Measurements from ENCODE around the gene POLRMT.
"Not testable (repeated sequence)": the region's sequence is repeated elsewhere in the genome, so short reads cannot be mapped to it uniquely, and the experiment has no call there.

Gene POLRMT

DNA sequence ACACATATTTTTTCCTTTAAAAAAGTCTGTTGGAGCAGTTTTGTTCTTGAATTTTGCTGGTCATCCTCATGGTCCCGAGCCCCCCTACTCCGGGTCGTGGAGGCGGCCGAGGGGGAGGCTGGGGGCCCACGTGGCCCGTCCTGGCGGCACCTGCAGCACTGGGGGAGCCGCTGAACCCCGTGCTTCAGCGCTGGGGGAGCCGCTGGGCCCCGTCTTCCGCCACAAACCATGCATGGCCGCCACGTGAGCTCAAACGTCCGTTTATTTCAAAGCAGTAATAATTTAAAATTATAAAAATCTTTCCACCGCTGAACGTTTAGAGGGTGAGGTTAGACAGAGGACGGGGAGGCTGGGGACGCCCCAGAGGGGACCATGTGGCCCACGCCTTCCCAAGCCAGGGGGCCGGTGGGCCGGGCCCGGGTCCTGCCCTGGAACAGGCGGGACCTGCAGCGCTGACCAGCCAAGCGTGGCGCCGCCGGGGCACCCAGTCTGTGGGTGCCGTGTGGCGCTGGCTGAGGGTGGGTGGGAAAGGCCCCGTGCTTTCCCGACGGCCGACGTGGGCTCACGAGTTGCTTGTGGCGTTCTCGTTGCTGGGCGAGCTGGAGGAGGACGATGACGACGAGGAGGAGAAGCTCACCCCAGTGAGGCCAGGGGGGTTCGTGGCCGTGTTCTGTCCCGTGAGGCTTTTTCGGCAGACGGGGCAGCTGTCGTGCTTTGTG, 14.4 kb upstream of the POLRMT start:
- no peak for DNase-seq (ENCODE audit: low spot score)

DNA sequence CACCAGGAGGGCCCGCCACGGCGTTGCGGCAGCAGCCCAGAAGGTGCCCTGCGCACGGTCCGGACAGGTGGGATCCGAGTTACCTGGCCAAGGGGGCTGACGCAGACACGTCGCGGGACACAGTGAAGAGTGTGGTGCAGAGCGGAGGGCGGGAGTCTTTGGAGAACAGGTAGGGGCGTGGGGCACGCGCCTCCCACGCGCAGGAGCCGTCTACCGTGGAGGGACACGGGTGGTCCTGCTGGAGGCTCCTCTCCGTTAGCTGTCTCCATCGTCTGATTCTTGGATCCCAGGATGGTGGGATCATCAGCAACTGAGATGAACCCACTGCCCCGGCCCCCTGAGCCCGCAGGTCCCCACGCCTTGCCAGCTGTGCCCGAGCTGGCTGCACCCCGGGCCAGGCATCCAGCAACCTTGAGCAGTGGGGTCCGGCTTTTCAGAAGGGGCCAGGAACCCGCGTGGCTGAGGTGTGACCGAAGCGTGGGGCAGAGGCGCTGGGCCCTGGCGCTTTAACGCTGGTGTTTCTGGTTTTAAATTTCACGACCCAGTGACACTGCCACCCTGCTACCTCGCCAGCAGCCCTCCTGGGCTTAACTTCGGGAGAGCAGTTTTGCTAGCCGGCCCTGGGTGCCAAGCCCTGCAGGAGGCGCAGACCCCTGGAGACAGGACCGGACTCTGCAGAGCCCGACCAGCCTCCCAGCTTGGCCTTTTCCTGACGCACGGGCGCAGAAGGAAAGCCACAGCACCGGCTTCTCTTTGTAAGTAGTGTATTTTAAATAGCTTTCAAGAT, 13.6 kb upstream of the POLRMT start:
- no peak for DNase-seq (ENCODE audit: low spot score)

DNA sequence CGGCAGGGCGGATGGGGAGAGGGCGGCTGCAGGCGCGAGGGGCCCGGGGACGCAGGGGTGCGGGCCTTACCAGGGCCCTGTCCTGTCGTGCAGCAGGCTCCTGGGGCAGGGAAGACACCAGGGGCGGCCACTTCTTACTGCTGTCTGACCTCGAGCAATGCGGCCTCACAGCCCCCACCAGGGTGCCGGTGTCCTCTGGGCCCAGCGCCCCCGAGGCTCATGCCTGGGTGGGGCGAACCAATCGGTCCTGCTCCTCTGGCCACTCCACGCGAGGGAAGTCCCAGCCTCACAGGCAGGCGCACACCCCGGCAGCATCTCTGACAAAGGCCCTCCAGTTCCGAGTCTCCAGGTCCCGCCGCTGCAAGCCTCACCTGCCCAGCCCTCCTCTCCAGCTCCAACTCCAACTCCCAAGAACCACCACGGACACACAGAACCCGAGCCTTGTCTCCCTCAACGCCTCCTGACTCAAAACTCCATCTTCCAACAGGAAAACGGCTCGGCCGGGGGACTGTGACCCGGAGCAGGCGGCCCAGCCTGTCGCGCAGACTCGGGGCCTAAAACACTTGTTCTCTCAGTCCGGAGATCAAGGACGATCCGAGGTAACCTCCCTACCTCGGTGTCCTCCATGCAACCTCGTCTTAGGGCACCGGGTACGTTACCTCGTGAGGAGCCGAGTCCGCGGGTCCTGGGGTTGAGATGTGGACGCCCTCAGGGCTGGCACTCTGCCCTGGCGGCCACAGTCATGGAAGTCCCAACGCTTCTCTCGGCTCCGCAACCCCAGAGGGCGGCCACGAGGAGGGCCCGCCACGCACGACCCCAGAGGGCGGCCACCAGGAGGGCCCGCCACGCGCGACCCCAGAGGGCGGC, 12.8 kb upstream of the POLRMT start:
- no peak for DNase-seq (ENCODE audit: low spot score)

DNA sequence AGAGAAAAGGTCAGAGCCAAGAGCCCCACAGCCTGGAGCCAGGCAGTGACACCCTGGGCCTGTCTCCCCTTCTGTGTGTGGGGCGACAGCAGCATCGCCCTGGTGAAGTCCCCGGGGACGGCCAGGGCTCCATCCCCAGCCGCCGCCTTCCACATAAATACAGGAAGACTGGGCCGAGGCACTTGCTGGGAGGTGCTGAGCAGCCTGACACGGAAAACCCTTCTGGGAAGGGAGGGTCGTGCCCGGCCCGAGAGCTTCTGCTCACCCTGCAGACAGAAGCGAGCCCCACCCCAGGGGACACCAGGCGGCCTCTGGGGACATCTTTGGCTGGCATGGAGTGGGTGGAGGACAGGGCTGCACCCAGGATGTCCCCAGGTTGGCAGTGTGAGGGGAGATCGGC, 11.5 kb upstream of the POLRMT start:
- DNase-seq (ENCODE audit: low spot score): no peak

DNA sequence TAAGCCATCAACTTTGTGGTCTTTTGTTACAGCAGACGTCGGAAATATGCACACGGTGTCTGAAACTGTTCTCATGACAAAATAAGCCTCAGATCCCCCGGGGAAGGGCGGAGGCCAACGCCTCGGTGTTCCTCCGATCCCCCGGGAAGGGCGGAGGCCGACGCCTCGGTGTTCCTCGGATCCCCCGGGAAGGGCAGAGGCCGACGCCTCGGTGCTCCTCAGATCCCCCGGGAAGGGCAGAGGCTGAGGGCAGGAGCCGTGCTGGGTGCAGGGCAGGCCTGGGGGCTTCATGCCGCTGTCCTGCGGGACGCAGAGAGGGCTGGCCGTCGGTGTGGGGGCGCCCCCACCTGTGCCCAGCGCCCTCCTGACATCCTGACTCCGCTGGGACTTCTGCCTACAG, 11.0 kb upstream of the POLRMT start:
- no peak for DNase-seq (ENCODE audit: low spot score)

DNA sequence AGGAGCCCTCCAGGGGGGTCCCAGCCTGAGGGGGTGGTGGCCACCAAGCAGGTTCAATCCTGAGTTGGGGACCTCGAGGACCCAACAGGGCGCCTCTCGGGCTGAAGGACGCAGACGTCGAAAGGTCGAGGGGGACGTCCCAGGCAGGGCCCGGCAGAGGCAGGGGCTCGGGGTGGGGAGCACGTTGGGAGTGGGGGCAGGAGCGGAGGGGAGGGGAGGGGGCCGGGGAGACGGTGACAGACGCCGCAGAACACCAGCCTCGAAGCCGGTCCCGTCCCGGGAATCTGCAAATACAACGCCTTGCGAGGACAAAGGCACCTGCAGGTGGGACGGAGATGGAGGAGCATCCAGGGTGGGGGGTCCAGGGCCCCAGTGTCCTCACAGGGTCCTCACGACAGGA, 10.4 kb upstream of the POLRMT start:
- no peak for DNase-seq (ENCODE audit: low spot score)

DNA sequence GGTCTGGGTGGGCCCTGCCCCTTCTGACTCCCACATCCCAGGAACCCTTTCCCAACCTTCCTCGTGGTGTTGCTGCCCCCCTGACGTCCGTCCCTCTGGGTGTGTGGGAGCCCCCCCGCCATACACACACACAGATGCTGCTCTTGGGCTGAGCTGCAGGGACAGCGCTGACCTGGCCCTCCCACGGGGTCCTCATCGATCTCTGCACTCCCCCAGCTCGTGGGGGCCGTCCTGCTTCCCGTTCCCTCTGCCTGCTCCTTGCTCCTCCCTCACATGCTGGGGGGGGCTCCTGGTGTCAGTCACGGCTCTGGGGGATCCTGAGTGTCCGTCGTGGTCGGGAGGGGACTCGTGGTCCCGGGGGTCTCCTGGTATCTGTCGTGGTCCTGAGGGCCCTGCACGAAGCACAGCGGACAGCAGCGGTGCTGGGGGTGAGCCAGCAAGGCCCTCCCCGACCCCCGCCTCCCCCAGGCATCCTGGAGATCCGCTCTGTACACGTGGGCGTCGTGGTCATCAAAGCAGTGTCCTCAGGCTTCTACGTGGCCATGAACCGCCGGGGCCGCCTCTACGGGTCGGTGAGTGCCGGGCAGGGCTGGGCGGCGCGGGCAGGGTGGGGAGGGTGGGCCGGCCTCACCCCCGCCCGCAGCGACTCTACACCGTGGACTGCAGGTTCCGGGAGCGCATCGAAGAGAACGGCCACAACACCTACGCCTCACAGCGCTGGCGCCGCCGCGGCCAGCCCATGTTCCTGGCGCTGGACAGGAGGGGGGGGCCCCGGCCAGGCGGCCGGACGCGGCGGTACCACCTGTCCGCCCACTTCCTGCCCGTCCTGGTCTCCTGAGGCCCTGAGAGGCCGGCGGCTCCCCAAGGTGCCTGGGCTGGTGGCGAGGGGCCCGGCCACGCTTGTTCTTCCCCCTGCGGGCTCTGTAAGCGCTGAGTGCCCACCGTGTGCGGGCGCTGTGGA, 9.7 kb upstream of the POLRMT start:
- no peak for DNase-seq (ENCODE audit: low spot score)

DNA sequence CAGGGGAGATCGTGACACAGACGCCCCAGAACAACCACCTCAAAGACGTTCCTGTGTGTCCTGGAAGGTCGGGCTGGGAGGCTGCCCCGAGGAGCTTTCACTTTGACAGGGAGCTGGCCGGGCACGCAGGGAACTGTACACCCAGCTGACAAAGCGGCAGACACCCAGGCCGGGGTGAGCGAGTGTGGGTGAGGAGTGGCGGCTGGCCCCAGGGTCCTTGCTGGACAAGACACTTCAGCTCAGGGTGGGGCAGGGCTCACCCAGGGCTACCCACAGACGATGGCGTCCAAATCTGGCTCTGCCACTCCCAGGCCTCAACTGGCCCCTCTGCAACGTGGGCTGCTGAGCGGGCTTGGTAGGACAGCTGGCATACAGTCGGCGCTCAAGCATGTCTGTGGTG, 8.4 kb upstream of the POLRMT start:
- no peak for DNase-seq (ENCODE audit: low spot score)

DNA sequence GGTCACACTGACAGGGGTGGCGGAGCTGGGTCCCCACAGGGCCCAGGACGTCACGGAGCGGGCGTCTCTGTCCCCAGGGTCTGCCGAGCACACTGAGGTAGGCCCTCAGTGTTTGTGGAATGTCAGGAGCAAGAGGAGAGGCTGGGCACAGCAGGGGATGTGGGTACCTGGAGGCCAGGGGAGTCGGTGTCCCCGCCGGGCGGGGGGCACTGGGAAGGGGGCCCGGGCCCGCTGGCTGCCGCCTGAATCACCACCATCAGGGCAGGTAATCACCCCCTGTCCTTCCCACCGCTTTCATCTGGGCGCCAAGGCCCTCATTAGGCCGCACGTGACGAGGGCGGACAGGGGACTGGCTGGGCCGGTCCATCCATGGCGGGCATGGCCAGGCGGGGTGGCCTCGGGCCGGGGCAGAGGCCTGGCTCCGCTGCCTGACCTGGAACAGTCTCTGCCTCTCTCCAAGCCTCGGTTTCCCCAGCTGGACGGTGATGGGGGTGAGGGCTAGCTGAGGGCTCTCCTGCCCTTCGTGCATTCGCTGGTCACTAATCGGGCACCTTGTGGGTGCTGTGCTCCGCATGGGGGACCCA, 7.4 kb upstream of the POLRMT start:
- DNase-seq (ENCODE audit: low spot score): no peak

DNA sequence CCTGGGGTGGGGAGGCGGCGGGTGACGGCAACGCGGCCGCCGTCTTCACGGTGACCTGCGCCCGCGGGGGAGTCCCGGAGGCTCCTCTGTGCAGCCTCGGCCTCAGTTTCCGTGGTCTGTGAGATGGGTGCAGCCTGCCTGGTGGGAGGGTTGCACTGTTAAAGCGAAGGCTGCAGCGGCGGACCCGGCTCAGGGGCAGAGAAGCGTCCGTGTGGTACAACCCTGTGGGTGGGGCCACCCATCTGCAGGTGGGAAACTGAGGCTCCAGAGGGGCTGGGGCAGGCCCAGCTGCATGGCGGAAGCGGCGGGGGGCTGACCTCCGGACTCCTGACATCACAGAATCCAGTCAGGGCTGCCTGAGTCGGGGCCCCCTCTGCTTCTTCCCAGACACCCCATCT, 6.8 kb upstream of the POLRMT start:
- no peak for DNase-seq (ENCODE audit: low spot score)

DNA sequence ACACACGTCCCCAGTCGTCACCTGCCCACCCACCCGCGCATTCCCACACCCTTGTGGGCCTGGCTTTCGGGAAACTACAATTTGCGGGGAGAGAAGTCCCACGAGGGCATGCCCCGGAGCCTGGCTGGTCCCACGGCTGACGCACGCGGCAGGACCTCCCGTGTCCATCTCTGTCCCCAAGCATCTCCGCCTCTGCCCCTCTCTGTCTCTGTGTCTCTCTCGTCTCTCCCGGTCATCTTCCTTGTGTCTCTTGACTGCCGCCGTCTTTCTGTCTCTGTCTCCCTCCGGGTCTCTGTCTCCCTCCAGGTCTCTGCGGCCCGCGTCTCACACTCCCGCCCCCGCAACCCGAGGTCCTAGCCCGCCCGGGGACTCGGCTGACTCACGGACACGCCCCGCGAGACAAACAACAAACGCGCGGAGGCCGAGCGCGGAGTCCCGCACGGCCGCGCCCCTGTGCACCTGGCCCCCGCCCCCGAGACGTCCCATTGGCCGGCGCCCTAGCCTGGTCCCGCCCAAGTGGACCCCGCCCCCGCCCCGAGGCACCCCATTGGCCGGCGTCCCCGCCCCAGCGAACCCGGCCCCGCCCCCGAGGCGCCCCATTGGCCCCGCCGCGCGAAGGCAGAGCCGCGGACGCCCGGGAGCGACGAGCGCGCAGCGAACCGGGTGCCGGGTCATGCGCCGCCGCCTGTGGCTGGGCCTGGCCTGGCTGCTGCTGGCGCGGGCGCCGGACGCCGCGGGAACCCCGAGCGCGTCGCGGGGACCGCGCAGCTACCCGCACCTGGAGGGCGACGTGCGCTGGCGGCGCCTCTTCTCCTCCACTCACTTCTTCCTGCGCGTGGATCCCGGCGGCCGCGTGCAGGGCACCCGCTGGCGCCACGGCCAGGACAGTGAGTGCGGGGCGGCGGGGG, 6.2 kb upstream of the POLRMT start, which contains the start of gene FGF22:
TSS of gene FGF22 (plus strand) at position 627 of the 908 bp plus-strand sequence. CDS start at position 674, 47 bp downstream.
- DNase-seq (ENCODE audit: low spot score): peak; percentile 89

DNA sequence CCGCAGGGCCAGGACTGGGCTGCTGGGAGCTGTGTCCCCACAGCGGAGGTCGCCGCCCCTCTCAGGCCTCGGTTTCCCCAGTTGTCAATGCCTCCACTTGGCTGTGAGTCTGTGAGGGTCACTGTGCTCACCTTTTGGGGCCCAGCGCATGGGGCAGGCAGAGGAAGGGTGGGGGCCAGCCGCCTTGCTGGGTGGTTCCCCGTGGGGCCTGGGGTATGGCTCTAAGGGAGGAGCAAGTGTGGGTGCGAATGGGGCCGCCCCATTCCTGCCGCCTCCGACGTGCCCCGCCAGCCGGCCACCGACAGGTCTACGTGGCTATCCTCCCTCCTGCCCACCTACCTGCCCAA, 5.5 kb upstream of the POLRMT start:
- DNase-seq (ENCODE audit: low spot score): no peak

DNA sequence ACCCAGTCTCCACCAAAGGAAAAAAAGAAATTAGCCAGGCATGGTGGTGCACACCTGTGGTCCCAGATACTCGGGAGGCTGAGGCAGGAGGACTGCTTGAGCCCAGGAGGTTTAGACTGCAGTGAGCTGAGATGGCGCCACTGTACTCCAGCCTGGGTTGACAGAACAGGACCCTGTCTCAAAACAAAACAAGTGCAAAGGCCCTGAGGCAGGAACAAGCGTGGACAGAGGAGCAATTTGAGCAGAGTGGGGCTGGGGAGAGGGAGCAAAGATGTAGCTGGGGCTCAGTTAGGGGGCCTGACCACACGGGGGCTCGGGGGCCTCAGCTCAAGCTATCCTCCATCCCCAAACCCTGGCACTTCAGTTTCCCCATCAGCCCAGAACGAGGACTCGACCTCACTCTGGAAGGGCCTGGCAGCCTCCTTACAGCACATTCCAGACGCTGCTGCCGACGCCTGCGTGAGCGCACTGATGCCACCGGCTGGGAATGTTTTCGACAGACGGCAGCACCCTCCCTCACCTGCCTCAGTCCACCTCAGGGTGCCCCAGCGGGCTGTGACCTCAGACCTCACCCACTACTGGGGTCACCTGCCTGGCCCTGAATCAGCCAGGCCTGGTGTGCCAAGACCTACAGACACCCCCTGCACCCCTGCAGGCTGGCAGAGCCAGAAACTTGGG, 1.8 kb upstream of the POLRMT start:
- DNase-seq (ENCODE audit: low spot score): no peak

DNA sequence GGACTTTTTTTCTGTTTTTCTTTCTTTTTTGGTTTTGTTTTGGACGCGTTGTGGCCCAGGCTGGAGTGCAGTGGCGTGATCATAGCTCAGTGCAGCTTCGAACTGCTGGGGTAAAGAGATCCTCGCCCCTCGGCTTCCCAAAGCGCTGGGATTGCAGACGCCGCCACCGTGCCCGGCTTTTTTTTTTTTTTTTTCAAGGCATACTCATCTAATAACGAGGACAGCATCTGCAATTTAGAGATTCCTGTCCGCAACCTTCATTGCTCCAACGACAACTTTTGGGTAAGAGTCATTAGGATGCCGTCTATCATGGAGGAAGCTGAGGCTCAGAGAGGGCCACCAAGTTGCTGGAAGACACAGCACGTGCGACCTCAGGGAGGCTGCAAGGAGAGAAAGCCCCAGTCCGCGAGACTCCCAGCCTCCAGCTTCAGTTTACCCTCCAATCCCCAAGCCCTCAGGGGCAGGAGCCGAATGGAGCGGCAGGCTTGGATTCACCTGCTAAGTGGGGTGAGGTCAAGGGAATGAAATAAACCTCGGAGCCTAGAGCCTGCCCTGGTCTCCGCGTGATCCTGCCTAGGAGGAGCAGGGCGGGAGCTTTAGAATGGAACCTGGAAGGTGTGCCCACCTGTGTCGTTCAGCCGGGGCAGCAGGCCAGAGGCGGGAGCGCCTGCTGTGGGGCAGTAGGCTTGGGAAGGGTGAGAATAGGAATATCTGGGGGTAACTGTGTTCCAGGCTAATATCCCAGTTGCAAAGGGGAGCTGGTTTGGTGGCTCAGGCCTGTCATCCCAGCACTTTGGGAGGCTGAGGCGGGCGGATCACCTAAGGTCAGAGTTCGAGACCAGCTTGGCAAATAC, 676 bp upstream of the POLRMT start:
- no peak for DNase-seq (ENCODE audit: low spot score)

DNA sequence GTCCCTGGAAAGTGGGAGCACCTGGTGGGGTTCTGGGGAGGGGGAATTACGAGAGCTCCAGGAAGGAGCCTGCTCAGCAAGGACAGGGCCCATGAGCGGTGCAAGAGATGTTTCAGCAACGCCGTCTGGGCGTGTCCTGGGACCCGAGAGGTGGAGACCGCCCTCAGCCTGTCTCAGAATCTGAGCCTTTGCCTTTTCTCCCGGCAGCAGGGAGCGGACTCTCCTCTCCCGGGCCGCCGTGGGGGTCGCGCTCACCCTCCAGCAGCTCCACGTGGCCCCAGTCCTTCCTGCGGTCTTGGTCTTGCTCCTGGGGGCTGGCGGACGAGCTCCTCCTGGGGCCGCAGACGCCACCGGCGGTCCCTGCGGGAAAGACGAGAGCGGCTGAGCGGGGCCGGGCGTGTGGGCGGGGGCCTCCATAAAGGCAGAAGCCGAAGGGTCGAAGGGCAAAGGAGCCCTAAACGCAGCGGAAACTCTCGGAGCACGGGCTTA, 714 bp downstream of the POLRMT start:
- peak; percentile 54 for DNase-seq (ENCODE audit: low spot score)

DNA sequence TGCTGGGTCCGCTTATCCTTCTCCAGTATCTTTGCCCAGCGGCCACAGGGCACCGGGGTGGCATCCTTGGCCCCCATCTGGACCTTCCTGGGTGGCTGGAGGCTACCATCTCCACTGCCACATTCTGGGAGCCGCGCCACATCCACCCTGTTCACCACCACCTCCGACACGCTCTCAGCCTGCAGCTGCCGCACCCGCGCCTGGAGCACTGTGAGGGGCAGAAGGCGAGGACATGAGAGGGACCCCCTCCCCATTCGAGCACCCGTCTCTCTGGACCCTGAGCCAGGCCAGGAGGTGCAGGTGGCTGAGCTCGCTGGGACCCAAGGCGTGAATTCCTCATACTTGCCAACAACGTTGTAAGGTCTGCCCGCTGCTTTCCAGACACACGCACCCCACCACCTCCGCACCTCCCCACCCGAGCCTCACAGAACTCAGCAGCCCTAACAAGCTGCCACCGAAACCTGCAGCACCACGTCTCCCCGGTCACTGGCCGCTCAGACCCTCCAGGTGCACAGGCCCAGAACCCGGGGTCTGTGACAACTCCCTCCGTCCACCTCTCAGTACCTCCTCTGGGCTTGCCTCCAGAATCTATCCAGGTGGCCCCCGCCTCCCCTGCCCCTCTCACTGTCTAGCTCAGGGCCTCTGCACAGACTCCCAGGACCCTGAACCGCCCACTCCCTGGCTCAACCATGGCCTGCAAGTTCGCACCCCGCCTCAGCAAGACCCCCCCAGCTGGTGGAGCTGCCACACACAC, 3.2 kb downstream of the POLRMT start:
- no peak for DNase-seq (ENCODE audit: low spot score)

DNA sequence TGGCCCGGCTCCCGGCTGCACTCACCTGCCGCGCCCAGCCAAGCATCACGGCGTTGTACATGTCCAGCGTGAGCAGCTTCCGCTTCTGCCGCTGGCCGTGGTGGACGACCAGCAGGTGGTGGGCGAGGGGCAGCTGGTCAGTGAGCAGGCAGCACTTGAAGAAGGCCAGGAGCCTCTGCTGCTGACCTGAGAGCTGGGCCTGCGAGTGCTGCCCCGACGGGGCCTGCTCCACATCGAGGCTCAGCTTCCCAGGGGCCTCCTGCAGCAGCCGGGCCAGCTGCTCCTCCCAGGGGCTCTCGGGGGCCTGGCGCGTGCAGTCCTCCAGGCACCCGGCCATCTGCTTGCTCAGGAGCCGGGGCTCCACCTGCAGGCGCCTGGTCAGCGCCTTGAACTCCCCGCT, 3.8 kb downstream of the POLRMT start:
- DNase-seq (ENCODE audit: low spot score): not testable (repeated sequence)

DNA sequence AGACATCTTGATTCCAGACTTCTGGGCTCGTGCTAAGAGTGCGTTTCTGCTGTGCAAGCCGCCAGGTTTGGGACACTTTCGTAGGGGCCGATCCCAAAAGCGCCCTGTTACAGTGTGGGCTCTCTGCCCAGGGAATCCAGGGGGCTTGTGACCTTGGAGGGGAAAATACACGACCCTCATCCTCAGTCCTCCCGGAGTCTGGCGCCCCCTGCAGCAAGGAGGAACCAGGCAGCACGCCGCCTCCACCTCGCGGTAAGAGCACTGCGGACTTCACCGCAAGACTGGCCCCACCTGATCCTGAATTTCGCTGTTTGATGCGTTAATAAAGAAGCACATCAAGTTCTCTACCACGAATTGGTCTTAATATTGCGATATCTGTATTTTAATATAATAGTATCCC, 5.2 kb downstream of the POLRMT start:
- DNase-seq (ENCODE audit: low spot score): no peak

Measured in LoVo (cell line).